GM12864 (cell line): ENCODE measurements around the gene LHX6.

ENCODE experiments used
- DNase-seq: peaks from one replicate; pipeline ENCODE4 v3.0.0-alpha.2; 2011; ENCODE audit warnings: low read depth
- H3K4me3 ChIP-seq: 2 replicates; pipeline ENCODE4 v1.5.1; 2011; ENCODE audit warnings: mild to moderate bottlenecking, low read depth, low read length, control low read depth
- CTCF ChIP-seq: IDR thresholded peaks from 2 replicates; pipeline ENCODE4 v1.5.1; 2011; ENCODE audit warnings: low read depth, mild to moderate bottlenecking, moderate library complexity, low read length, control low read depth, inconsistent platforms; ENCODE audit errors: missing control alignments

The LHX6 gene

GRCh38 chr9:122158202-122158601 lies 70.6 kb downstream of the LHX6 start:
- peak; percentile 83 for TF ChIP-seq CTCF
- peak; percentile 31 for DNase-seq
- no peak overlapping the region for H3K4me3 ChIP-seq

- DNase-seq, result no peak
- no peak overlapping the region for H3K4me3 ChIP-seq
- no peak for TF ChIP-seq CTCF
Measured at GRCh38 chr9:122155796-122156195, 73.0 kb downstream of the LHX6 start.
